Testis (tissue), 2 donors: ENCODE data around the gene CCM2L.

Experiments used
- POLR2A ChIP-seq: fragments of 450-650 bp; IDR thresholded peaks from one replicate; pipeline ENCODE4 v1.6.1; 2017; ENCODE audit warnings: antibody characterized with exemption, mild to moderate bottlenecking, moderate library complexity
- TF ChIP-seq, protein P1 (sequence below), 3 experiments: fragments of 450-650 bp in 2 of 3; fragments of 200-600 bp in 1 of 3; sonication (generic) in 1 of 3; IDR thresholded peaks; one replicate each; pipeline ENCODE4 v1.5.1; 2016 to 2019; ENCODE audit warnings: antibody characterized with exemption in 3 of 3, mild to moderate bottlenecking in 2 of 3, moderate library complexity in 1 of 3

DNA sequence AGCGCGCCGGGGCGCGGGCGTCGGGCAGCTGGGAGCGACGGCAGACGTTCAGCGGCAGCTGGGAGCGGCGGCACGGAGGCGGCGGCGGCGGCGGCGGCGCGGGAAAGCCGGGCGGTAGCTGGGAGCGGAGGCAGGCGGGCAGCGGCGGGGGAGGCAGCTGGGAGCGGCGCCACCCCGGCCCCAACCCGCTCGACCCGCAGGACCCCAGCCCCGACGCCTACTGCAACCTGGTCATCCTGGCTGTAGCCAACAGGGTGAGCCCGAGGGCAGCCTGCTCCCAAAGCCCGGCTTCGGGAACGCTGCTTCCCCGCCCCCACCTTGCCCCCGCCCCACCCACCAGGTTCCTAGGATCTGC lies 8.9 kb downstream of the CCM2L start:
- TF ChIP-seq, protein P1, sequence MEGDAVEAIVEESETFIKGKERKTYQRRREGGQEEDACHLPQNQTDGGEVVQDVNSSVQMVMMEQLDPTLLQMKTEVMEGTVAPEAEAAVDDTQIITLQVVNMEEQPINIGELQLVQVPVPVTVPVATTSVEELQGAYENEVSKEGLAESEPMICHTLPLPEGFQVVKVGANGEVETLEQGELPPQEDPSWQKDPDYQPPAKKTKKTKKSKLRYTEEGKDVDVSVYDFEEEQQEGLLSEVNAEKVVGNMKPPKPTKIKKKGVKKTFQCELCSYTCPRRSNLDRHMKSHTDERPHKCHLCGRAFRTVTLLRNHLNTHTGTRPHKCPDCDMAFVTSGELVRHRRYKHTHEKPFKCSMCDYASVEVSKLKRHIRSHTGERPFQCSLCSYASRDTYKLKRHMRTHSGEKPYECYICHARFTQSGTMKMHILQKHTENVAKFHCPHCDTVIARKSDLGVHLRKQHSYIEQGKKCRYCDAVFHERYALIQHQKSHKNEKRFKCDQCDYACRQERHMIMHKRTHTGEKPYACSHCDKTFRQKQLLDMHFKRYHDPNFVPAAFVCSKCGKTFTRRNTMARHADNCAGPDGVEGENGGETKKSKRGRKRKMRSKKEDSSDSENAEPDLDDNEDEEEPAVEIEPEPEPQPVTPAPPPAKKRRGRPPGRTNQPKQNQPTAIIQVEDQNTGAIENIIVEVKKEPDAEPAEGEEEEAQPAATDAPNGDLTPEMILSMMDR (IDR thresholded peaks at IDR 0.05), result no peak
- TF ChIP-seq POLR2A, result no peak
